ENCODE measurements around the gene GRM1. TPM values are rescaled to one million over a fixed set of nuclear protein-coding genes. Genes with fewer than 3 reads are reported as not detected.

Gene GRM1
- total RNA-seq, 2 experiments from 2014 or later: not detected

DNA sequence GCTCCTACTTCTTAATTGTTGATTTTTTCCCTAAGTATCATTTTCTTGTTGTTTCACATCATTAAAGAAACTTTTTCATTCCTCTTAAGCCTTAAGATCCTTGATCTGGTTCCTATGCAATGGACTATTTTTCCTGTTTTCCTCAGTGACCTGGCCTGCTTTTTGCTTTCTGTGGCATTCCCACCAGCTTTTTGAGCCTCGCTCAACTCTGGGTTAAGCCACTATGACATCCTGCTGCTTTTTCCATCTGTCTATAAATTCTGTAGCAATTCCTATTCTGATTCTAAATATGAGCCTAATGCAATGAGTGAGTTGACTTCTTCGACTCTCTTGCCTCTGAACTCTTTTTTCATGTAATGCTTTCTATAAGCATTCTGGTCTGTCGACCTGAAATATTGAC lies 160.3 kb downstream of the GRM1 start:
- Mint-ChIP-seq H3K4me1 (ENCODE audit: low read depth) (no peaks in the 10 kb centered on the region), H3K36me3 (ENCODE audit: low read depth) (no peaks in the 10 kb centered on the region), H3K27me3 (no peaks in the 10 kb centered on the region), H3K4me3 (no peak overlapping the region), H3K27ac (no peak overlapping the region), H3K9me3 (no peaks in the 10 kb centered on the region)
- TF ChIP-seq, protein P1, sequence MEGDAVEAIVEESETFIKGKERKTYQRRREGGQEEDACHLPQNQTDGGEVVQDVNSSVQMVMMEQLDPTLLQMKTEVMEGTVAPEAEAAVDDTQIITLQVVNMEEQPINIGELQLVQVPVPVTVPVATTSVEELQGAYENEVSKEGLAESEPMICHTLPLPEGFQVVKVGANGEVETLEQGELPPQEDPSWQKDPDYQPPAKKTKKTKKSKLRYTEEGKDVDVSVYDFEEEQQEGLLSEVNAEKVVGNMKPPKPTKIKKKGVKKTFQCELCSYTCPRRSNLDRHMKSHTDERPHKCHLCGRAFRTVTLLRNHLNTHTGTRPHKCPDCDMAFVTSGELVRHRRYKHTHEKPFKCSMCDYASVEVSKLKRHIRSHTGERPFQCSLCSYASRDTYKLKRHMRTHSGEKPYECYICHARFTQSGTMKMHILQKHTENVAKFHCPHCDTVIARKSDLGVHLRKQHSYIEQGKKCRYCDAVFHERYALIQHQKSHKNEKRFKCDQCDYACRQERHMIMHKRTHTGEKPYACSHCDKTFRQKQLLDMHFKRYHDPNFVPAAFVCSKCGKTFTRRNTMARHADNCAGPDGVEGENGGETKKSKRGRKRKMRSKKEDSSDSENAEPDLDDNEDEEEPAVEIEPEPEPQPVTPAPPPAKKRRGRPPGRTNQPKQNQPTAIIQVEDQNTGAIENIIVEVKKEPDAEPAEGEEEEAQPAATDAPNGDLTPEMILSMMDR (IDR thresholded peaks at IDR 0.05): no peak
- no peaks in the 10 kb centered on the region for H3K9me3 ChIP-seq (ENCODE audit: control insufficient read depth in 1 of 2, insufficient read depth in 1 of 2, low read length in 2 of 2)
- DNase-seq (no peak), ATAC-seq (ENCODE audit: poor library complexity) (no peak)
- H3K4me1 ChIP-seq (ENCODE audit: insufficient read depth, low read length): no peaks in the 10 kb centered on the region
- ChIA-PET CTCF (interaction anchor here (1.3 kb wide), 1 partner anchor 11 kb away, joined by 3 read pairs; no protein-coding TSS in a partner anchor), POLR2A (no interaction called here)
- H3K36me3 ChIP-seq (ENCODE audit: insufficient read depth, low read length): no peaks in the 10 kb centered on the region
- intact Hi-C loops (cut with DNase I, micrococcal nuclease): no loop called here
- H3K4me3 ChIP-seq (ENCODE audit: low read length): no peak overlapping the region
- no peak overlapping the region for H3K27ac ChIP-seq (ENCODE audit: low read depth in 1 of 2, low read length in 2 of 2)
- no peaks in the 10 kb centered on the region for H3K27me3 ChIP-seq (ENCODE audit: control insufficient read depth in 1 of 2, insufficient read depth in 2 of 2, low read length in 2 of 2)

DNA sequence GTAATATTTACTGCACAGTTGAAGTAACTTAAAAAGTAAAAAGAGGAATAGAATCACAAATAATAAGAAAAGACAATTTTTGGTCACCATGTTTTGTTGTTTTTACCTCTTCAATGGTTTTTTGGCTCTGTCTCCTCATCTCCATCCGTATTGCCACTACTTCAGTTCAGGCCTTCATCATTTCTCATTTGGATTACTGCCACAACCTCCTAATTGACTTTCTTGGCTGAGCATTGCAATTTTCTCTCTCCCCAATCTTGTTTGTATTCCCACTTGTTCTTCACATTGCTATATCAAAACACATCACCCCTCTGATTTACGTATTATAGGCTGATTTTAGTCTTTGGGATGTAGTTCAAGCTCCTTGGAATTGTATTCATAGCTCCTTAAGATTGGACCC lies 161.7 kb downstream of the GRM1 start:
- ChIA-PET CTCF (no interaction called here), POLR2A (no interaction called here)
- no peaks in the 10 kb centered on the region for H3K4me1 Mint-ChIP-seq (ENCODE audit: low read depth)
- H3K27me3 Mint-ChIP-seq: no peaks in the 10 kb centered on the region
- no peaks in the 10 kb centered on the region for H3K27me3 ChIP-seq (ENCODE audit: control insufficient read depth in 1 of 2, insufficient read depth in 2 of 2, low read length in 2 of 2)
- H3K27ac ChIP-seq (ENCODE audit: low read depth in 1 of 2, low read length in 2 of 2): no peak overlapping the region
- no peaks in the 10 kb centered on the region for H3K9me3 ChIP-seq (ENCODE audit: control insufficient read depth in 1 of 2, insufficient read depth in 1 of 2, low read length in 2 of 2)
- H3K36me3 ChIP-seq (ENCODE audit: insufficient read depth, low read length): no peaks in the 10 kb centered on the region
- DNase-seq: no peak
- intact Hi-C loops (cut with DNase I, micrococcal nuclease): no loop called here
- no peak overlapping the region for H3K4me3 Mint-ChIP-seq
- H3K4me3 ChIP-seq (ENCODE audit: low read length): no peak overlapping the region
- H3K36me3 Mint-ChIP-seq (ENCODE audit: low read depth): no peaks in the 10 kb centered on the region
- no peak overlapping the region for H3K27ac Mint-ChIP-seq
- ATAC-seq (ENCODE audit: poor library complexity): no peak
- peaks cover 2% of the 10 kb centered on the region for H3K9me3 Mint-ChIP-seq
- TF ChIP-seq, protein P1 (IDR thresholded peaks at IDR 0.05): no peak
- no peaks in the 10 kb centered on the region for H3K4me1 ChIP-seq (ENCODE audit: insufficient read depth, low read length)

DNA sequence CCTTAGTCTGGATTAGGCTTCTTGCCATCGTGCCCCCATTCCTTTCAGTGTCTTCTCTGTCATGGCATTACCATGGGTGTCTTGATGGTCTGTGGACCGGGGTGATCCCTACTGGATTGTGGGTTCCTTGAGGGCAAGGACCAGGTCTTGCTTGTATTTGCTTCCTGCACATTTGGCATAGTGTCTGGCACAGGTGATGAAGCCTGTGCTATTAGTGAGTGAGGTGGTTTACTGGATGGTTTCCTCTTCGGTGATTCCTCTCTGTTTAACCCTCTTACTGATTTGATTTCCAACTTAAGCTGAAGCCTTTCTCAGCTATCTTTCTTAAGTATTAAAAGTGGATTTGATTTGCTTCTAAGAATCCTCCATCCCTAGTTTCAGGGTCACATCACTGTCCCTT lies 162.3 kb downstream of the GRM1 start:
- POLR2A ChIA-PET: no interaction called here

More for the DNA sequence above, 162.3 kb downstream of the GRM1 start:
- DNase-seq (no peak), ATAC-seq (ENCODE audit: poor library complexity) (no peak)
- H3K9me3 ChIP-seq (ENCODE audit: control insufficient read depth in 1 of 2, insufficient read depth in 1 of 2, low read length in 2 of 2): no peaks in the 10 kb centered on the region
- Mint-ChIP-seq H3K27me3 (no peaks in the 10 kb centered on the region), H3K4me3 (no peak overlapping the region), H3K4me1 (ENCODE audit: low read depth) (no peaks in the 10 kb centered on the region), H3K27ac (no peak overlapping the region), H3K36me3 (ENCODE audit: low read depth) (no peaks in the 10 kb centered on the region), H3K9me3 (peaks cover 4% of the 10 kb centered on the region)
- CTCF ChIA-PET: no interaction called here
- TF ChIP-seq, protein P1 (IDR thresholded peaks at IDR 0.05): no peak
- intact Hi-C loops (cut with DNase I, micrococcal nuclease): no loop called here
- no peaks in the 10 kb centered on the region for H3K27me3 ChIP-seq (ENCODE audit: control insufficient read depth in 1 of 2, insufficient read depth in 2 of 2, low read length in 2 of 2)
- H3K4me3 ChIP-seq (ENCODE audit: low read length): no peak overlapping the region
- H3K27ac ChIP-seq (ENCODE audit: low read depth in 1 of 2, low read length in 2 of 2): no peak overlapping the region
- no peaks in the 10 kb centered on the region for H3K4me1 ChIP-seq (ENCODE audit: insufficient read depth, low read length)
- no peaks in the 10 kb centered on the region for H3K36me3 ChIP-seq (ENCODE audit: insufficient read depth, low read length)

Measured in CD4-positive, alpha-beta T cell (primary cell).